ENCODE measurements around the gene CAPN8.

GRCh38 chr1:223695941-223696340 is 30.4 kb upstream of the CAPN8 start:
- TF ChIP-seq CTCF (IDR thresholded peaks at IDR 0.05) = no peak
- TF ChIP-seq POLR2A (IDR thresholded peaks at IDR 0.05) = no peak

Measured in uterus (tissue), 2 donors.